GM15510 (cell line): ENCODE measurements around the gene REXO2.

Experiments used
- POLR2A ChIP-seq: IDR thresholded peaks from 3 replicates; pipeline ENCODE4 v1.6.1; 2011; ENCODE audit warnings: borderline replicate concordance; ENCODE audit not compliant: insufficient read length; ENCODE audit errors: extremely low read depth

Gene REXO2

GRCh38 chr11:114466742-114467141 lies 27.5 kb downstream of the REXO2 start:
- TF ChIP-seq POLR2A: no peak

- TF ChIP-seq POLR2A: no peak
Measured at GRCh38 chr11:114472661-114473060, 33.4 kb downstream of the REXO2 start.

- no peak for TF ChIP-seq POLR2A
Measured at GRCh38 chr11:114478001-114478410, 38.7 kb downstream of the REXO2 start.

GRCh38 chr11:114478768-114479167 lies 39.5 kb downstream of the REXO2 start:
- no peak for TF ChIP-seq POLR2A

- TF ChIP-seq POLR2A: no peak
Measured at GRCh38 chr11:114479331-114479730, 40.1 kb downstream of the REXO2 start.

GRCh38 chr11:114482114-114482513 lies 42.8 kb downstream of the REXO2 start:
- TF ChIP-seq POLR2A: no peak

- TF ChIP-seq POLR2A: no peak
Measured at GRCh38 chr11:114483929-114484328, 44.7 kb downstream of the REXO2 start.

GRCh38 chr11:114496915-114497314 lies 57.6 kb downstream of the REXO2 start:
- no peak for TF ChIP-seq POLR2A

- TF ChIP-seq POLR2A: no peak
Measured at GRCh38 chr11:114499756-114500155, 60.5 kb downstream of the REXO2 start.
